ENCODE results near the gene ELMOD3.
"Not testable (repeated sequence)": the region's sequence is repeated elsewhere in the genome, so short reads cannot be mapped to it uniquely, and the experiment has no call there.

Gene ELMOD3

DNA sequence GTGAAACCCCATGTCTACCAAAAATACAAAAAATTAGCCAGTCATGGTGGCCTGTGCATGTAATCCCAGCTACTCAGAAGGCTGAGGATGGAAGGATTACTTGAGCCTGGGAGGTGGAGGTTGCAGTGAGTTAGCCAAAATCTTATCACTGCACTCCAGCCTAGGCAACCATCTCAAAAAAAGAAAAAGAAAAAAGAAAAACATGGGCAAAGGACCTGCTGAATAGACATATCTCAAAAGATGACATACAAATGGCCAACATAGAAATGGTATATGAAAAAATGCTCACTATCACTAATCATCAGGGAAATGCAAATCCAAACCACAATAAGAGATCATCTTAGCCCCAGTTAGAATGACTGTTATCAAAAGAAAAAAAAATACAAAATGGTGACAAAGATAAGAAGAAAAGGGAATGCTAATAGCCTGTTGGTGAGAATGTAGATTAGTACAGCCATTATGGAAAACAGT is 25.4 kb upstream of the ELMOD3 start:
- no peak for DNase-seq (ENCODE audit: low read depth)

DNA sequence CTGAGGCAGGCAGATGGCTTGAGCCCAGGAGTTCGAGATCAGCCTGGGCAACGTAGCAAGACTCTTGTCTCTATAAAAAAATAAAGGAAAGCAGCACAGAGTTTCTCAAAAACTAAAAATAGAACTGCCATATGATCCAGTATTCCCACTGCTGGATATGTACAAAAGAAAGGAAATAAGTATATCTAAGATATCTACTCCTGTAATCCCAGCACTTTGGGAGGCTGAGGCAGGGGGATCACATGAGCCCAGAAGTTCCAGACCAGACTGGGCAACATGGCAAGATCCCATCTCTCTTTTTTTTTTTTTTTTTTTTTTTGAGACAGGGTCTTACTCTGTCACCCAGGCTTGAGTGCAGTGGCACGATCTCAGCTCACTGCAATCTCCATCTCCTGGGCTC is 24.9 kb upstream of the ELMOD3 start:
- DNase-seq (ENCODE audit: low read depth): not testable (repeated sequence)

DNA sequence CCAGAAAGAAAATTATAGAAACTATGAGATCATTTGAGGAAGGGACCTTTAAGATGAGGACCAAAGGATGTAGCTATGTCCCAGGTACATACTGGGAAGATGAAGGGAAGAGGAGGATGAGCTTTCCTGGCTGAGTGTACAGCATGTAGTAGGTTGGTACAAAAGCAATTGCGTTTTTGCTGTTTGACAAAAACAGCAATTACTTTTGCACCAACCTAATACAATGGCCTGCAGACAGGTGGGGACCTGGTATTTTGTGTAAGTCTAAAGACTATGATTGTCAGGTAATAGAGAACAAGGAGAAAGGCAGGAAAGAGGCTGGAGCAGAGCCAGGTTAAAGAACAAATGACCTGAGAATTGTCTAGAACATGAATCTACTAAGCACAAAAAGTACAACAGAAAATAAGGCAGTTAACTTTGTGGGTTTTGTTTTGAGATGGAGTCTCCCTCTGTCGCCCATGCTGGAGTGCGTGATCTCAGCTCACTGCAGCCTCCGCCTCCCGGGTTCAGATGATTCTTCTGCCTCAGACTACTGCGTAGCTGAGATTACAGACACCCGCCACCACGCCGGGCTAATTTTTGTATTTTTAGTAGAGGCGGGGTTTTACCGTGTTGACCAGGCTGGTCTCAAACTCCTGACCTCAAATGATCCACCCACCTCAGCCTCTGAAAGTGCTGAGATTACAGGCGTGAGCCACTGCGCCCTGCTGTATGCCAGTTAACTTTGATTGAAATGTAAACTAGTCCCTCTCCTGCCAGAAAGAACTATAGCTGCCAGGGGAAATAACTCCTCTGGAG is 23.5 kb upstream of the ELMOD3 start:
- DNase-seq (ENCODE audit: low read depth): no peak

DNA sequence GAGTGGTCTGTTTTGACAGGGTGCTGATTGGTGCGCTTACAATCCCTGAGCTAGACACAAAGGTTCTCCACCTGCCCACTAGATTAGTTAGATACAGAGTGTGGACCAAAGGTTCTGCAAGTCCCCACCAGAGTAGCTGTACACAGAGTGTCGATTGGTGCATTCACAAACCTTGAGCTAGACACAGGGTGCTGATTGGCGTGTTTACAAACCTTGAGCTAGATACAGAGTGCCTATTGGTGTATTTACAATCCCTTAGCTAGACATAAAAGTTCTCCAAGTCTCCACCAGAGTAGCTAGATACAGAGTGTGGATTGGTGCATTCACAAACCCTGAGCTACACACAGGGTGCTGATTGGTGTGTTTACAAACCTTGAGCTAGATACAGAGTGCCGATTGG is 20.7 kb upstream of the ELMOD3 start:
- DNase-seq (ENCODE audit: low read depth): not testable (repeated sequence)

DNA sequence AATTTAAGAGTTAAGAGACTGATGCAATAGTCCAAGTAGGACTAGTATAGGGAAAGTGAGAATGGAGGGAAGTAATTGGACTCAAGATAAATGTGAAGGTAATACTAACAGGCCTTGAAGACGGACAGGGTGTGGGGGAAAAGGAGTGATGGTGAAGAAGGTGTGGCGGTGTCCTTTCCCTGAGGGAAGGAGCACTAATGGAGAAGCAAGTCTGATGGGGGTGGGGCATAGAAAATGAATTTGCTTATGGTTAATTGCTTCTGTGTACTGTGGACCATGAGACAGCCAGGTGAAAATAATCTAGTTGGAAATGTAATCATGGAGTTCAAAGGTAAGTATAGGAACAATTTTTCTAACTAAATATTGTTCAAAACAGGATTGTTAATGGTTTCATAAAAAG is 19.6 kb upstream of the ELMOD3 start:
- DNase-seq (ENCODE audit: low read depth): no peak

DNA sequence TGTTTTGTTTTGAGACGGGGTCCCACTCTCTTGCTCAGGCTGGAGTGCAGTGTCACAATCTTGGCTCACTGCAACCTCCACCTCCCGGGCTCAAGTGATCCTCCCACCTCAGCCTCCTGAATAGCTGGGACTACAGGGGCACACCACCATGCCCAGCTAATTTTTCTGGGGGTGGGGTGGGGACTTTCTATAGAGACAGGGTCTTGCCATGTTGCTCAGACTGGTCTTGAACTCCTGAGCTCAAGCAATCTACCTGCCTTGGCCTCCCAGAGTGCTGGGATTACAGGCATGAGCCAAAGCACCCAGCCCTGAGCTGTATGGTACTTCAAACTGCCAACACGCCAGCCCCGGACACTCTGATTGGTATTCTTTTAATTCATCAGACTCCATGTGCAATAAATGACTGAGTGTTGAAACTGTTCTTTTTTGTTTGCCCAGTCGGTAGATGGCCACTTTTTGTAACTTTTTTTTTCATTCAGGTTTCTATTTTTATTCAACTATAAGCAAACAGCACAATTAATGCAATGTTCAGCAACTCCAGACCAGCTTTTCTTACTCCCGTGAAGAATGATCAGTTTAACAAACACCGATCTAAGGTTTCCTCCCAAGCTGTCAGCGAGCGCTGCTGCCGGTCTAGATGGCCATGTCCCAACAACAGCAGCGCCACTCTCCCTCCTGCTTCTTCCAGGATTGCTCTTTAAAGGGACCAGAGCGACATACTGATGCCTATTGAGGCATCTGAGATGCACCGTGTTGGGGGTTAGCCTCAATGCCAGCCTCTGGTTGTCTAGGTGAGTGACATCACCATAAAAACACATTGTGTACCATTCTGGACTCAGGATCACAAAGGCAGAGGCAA is 14.3 kb upstream of the ELMOD3 start:
- no peak for DNase-seq (ENCODE audit: low read depth)

DNA sequence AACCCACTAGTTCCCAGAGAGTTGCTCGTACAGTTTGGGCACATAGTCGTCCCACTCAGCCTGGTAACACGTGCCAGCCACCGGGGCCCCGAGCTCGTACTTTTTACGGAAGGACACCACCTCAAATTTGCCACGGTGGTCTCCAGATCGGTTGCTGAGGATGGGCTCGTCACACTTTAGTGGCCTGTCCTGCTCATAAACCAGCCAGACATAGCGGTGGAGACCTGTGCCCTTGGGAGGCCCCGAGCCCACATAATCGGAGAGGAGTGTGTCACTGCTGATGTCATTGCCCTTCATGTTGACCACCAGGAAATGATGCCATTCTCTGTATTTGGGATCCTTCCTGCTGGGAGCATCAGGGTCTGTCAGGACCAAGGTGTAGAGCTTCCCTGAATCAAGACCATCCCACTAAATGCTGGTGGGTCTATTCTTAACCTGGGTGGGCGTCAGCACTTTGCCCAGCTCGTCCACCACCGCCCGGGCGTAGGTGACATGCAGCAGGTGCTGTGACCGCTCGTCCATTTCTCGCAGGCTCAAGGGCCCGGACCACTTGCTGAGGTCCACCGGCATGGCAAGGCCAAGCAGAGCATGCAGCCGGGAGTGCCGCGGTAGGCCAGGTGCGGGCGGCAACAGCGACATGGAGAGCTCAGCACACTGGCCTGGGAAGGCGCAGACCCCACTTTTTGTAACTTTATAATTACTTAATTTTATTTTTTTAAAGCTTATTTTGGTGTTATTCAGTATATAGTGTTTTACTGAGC is 13.1 kb upstream of the ELMOD3 start:
- no peak for DNase-seq (ENCODE audit: low read depth)

DNA sequence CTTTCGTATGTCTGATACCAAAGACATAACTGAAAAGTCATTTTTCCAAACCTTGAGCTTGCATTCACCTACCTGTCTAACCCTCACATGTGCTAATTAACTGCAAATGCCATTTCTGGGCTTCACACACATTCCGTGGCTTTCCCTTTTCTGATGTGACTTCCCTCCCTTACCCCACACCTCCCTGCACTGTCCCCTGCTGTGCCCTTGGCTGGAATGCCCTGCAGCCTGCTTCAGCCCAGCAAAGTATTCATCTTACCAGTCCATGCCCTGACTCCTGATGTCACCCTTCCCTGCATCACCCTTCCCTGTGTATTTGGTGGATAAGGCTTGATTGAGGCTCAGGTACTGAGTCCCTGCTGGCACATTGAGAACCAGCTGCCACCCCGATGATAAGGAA is 12.4 kb upstream of the ELMOD3 start:
- DNase-seq (ENCODE audit: low read depth): no peak

DNA sequence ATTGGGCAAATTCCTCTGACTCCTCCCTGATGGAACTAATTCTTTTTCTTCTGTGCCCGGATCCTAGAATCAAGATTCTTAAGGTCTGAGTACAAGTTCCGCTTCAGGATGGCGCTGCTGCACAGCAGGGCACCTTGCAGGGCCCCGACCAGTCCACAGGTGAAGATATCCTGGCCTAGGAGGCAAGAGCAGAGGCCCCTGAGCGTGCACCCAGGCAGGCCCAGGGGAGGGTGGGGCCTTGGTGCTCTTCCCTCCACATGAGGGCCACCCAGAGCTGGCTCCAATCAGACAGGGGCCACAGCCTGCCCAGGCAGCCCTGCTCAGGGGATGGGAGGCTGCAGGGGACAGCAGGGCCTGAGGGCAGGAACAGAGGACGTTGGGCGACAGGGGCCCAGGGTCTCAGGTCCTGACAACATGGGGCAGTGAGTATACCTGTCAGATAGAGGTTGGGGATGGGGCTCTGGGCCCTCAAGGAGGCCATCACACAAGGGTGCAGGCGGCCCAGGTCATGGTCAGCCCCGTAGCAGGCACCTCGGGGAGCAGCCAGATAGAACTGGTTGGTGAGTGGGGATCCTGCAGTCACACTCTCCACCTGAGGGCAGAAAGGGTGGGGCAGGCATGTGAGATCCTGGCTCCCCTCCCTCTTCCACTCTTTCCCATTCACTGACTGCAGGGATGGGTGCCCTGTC is 11.2 kb upstream of the ELMOD3 start:
- DNase-seq (ENCODE audit: low read depth): not testable (repeated sequence)

DNA sequence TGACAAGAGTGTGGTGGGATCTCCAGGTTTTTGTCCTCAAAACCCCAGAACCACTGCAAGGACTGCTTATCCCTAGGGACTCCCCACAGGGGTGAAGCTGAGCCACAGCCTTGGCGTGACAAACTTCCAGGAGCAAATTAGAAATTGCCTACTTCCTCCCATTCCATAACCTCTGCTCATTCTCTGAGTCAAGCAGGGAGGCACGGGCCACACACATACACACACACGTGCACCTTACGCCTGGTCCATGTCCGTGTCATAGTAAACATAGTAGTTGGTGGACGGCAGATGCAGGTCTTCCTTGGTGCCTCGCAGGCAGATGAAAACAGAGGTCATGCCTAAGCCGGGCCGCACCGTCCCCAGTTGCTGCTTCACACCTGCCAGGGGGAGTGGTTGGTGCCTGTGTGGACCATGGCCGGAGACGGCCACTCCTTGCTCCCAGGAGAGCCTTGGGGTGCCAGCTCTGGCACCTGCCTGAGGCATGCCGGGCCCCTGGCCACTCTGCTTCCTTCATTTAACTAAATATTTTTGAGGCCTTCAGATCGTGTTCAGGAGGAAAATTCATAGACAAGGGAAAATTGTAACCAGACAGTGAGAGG is 10.1 kb upstream of the ELMOD3 start:
- DNase-seq (ENCODE audit: low read depth): no peak

DNA sequence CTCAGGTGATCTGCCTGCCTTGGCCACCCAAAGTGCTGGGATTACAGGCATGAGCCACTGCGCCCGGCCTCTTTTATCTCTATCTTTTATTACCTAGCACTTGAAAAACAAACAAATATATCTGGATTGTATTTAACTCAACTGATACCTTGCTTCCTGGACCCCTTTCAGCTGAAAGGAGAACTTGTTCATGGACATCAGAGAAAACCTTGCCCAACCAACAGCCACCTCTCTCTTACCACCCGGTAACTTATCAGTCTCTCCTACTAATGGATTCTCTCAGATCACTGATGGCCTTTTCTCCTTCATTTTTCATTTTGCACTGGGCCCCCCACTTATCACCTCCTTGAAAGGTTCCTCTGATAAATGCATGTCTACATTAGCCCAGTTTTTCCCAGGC is 7.0 kb upstream of the ELMOD3 start:
- DNase-seq (ENCODE audit: low read depth): no peak

DNA sequence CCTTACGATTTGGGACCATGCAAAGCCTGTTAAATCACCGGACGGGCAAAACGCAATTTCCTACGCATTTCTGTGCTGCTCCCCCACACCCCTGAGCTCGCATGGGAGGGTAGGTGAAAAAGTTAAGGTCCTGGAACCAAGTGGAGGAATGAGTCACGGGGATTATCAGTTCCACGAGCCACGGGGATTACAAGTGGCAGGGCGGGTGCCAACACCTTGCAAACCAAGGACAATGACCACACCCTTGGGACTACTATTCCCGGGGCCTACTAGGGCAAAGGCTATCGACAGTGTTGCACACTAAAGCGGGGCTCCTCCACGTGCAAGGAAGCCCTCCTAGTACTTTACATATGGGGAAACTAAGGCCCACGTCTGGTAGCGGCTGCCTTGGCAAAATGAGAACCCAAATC is 688 bp upstream of the ELMOD3 start:
- no peak for DNase-seq (ENCODE audit: low read depth)

DNA sequence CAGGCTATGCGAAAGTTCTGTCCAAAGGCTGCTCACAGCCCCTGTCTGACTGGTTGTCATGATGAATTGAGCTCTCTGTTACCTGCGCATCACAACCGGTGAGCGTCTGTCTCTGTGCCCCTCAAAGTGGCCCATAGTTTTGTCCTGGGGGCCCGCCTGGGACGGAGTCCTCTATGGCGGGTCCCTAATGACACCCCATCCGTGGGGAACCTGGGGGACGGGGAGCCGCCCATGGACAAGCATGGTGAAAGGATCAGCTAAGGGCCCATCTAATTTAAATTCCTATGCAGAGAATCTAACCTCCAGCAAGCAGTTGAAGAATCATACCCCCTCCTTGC is 473 bp downstream of the ELMOD3 start:
- no peak for DNase-seq (ENCODE audit: low read depth)

DNA sequence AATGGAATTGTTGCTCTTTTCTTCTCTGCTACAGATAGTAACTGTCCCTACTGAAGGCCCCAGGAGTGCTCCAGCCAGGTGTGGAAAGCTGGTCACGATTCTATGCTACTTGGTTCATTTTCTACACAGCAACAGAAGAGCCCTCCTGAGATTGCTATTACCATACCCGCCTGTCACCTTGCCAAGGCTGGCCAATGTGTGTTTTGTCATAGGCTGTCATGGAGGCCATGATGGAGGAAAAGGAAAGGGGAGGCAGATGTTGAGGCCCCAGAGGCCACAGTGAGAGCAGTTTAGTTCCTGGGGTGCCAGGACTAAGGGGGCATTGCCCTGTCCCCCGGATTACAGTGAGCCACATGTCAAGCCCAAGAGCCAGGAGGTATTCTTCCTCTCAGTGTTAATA is 952 bp downstream of the ELMOD3 start:
- DNase-seq (ENCODE audit: low read depth): no peak

DNA sequence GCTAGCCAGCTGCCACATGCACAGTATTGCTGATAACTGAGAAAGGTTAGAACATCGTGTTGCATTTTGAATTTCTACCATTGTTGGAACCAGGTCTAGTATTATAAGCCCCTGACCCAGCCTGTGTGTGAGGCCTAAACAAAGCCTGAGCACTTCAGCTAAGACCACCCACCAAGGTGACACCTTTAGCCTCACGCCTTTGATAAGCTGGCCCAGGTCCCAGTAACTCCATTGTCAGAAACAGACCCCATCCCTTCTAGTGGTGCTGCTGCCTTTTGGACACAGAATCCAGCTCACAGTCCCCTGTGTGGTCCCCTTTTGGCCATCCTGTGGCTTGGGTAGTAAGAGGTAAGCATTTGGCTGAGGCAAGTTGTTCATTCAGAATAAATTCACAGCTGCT is 1.6 kb downstream of the ELMOD3 start:
- no peak for DNase-seq (ENCODE audit: low read depth)

DNA sequence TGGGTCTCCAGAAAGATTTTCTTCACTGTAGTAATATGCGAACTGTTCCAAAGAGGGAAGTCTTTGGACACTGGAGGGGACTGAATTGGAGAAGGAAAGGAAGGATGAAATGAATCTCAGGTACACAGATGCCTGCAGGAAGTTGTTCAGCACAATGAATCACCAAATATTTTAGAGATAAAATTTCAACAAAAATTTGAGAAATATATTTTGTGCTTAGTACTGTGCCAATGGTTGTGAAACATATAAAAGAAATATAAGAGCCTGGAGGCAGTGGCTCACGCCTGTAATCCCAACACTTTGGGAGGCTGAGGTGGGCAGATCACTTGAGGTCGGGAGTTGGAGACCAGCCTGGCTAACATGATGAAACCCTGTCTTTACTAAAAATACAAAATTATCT is 3.2 kb downstream of the ELMOD3 start:
- no peak for DNase-seq (ENCODE audit: low read depth)

DNA sequence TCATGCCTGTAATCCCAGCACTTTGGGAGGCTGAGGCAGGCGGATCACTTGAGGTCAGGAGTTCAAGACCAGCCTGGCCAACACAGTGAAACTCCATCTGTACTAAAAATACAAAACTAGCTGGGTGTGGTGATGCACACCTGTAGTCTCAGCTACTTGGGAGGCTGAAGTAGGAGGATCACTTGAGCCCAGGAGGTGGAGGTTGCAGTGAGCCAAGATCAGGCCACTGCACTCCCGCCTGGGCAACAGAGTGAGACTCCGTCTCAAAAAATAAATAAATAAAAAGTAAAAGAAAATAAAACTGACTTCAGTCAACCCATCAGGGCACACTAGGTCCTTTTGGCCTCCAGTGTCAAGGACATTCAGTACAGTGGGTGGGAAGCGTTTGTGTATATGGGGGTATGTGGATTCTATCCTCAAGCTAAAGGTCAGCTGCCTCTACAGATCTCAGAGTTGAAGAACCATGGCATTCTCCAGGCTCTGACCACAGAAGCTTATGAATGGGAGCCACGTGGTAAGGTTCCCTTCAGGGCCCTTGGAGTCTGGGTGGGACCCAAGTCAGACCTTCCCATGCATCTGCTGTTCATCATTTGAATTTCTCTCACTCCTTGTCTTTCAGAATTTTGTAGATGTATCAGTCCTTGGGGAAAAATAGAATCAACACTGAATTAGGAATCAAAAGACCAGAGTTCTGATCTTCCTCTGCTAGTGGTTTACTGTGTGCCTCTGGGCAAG is 8.3 kb downstream of the ELMOD3 start:
- DNase-seq (ENCODE audit: low read depth): not testable (repeated sequence)

DNA sequence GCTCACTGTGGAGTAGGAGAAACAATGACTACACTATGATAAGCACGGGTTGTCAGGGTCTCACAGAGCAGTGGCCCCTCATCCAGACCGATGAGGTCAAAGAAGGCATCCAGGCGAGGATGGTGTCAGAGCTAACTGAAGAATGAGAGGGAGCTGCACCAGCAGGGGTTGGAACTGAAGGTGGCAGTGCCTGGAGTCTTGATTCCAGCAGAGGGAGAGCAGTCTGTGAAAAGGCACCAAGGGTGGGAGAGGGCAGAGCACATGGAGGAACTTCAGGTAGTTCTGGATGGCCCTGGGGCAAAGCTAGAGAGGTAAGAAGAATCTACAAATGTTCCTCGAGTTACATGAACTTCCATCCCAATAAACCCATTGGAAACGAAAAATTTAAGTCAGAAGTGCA is 12.6 kb downstream of the ELMOD3 start:
- DNase-seq (ENCODE audit: low read depth): no peak

DNA sequence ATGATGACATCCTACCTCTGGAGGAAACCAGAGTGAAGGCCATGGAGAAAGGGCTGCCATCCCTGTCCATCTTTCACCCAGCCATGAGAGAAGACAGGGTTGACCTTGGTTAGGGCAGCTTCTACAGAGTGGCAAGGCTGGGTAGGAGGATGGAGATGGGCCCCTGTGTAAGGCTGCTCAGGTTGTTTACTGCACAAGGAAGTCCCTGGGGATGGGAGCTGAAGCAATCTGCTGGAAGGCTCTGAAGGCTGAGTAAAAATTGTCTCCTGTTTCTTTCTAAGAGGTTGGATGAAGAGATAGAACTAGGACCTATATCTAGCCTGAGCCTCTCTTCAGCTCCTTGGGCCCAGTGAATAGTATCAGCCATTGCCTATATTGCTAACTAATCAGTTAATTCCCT is 14.4 kb downstream of the ELMOD3 start:
- no peak for DNase-seq (ENCODE audit: low read depth)

DNA sequence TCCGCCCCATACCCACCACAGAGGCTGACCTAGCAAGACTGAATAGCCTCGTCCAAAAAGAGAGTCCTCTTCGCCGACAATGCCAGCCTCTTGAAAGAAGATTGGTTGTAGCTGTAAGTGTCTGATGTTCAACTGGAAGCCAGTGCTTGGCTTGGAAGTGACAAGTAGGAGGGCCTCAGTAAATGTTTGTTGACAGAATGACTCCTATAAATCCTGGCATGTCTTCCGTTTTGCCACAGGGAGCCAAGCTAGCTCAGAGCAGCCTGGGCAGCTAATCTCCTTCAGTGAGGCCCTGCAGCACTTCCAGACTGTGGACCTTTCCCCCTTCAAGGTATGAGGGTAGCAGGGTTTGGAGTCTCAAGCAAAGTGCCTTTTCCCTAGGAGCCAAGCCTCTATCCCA is 14.9 kb downstream of the ELMOD3 start:
- DNase-seq (ENCODE audit: low read depth): no peak

DNA sequence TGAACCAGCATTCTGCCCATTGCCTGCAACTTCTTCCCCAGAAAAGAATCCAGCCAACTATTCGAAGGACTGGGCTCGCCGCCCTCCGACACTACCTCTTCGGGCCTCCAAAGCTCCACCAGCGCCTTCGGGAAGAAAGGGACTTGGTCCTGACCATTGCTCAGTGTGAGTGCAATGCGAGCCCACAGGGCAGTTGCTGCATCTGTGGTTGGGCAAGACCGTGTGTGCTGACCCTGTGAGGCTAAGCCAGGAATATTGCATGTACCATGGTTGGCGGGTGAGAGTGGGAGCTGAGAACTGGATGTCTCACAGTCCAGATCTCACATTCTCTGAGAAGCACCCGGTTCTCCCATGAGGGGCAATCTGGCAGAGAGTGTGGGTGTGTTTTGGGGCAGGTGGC is 16.5 kb downstream of the ELMOD3 start:
- DNase-seq (ENCODE audit: low read depth): no peak
